Measurements from ENCODE around the gene ARL5C.

ARL5C gene

GRCh38 chr17:39150104-39150634 lies 15.8 kb downstream of the ARL5C start:
- Histone ChIP-seq H3K4me2 (ENCODE audit: low read depth, low read length, poor library complexity, severe bottlenecking) (no peak overlapping the region), H3K27ac (ENCODE audit: low read depth, low read length) (no peak overlapping the region), H3K9me2 (replicated peaks; ENCODE audit: insufficient read depth, low read length) (no peaks in the 10 kb centered on the region), H3F3A (ENCODE audit: insufficient read depth) (no peaks in the 10 kb centered on the region), H3K4me3 (ENCODE audit: insufficient read depth, low read length, poor library complexity, severe bottlenecking) (no peak overlapping the region), H4K20me1 (ENCODE audit: low read depth, low read length) (no peaks in the 10 kb centered on the region), H3K79me2 (ENCODE audit: insufficient read depth, low read length) (no peaks in the 10 kb centered on the region), H3K36me3 (ENCODE audit: low read length) (no peaks in the 10 kb centered on the region), H3K9me3 (ENCODE audit: insufficient read depth, low read length) (no peaks in the 10 kb centered on the region), H3K9ac (ENCODE audit: low read length) (no peak overlapping the region), H3K27me3 (ENCODE audit: low read length) (no peaks in the 10 kb centered on the region), H2AFZ (ENCODE audit: low read depth, low read length, severe bottlenecking) (no peak overlapping the region)
- TF ChIP-seq CTCF (IDR thresholded peaks at IDR 0.05; ENCODE audit: insufficient read depth, low read length, poor library complexity, severe bottlenecking) (no peak), EZH2phosphoT487 (conservative IDR thresholded peaks at IDR 0.05; ENCODE audit: low read length) (no peak)

GRCh38 chr17:39147221-39148185 lies 18.5 kb downstream of the ARL5C start:
- no peak overlapping the region for H3K4me2 ChIP-seq (ENCODE audit: low read depth, low read length, poor library complexity, severe bottlenecking)
- H3K36me3 ChIP-seq (ENCODE audit: low read length) = no peaks in the 10 kb centered on the region
- TF ChIP-seq CTCF (IDR thresholded peaks at IDR 0.05; ENCODE audit: insufficient read depth, low read length, poor library complexity, severe bottlenecking) (no peak), EZH2phosphoT487 (conservative IDR thresholded peaks at IDR 0.05; ENCODE audit: low read length) (no peak)
- H2AFZ ChIP-seq (ENCODE audit: low read depth, low read length, severe bottlenecking) = no peak overlapping the region
- no peaks in the 10 kb centered on the region for H4K20me1 ChIP-seq (ENCODE audit: low read depth, low read length)
- H3K27ac ChIP-seq (ENCODE audit: low read depth, low read length) = no peak overlapping the region
- H3K9me3 ChIP-seq (ENCODE audit: insufficient read depth, low read length) = no peaks in the 10 kb centered on the region
- H3K9me2 ChIP-seq (replicated peaks; ENCODE audit: insufficient read depth, low read length) = no peaks in the 10 kb centered on the region
- no peak overlapping the region for H3K4me3 ChIP-seq (ENCODE audit: insufficient read depth, low read length, poor library complexity, severe bottlenecking)
- H3K79me2 ChIP-seq (ENCODE audit: insufficient read depth, low read length) = no peaks in the 10 kb centered on the region
- H3F3A ChIP-seq (ENCODE audit: insufficient read depth) = no peaks in the 10 kb centered on the region
- no peaks in the 10 kb centered on the region for H3K27me3 ChIP-seq (ENCODE audit: low read length)
- no peak overlapping the region for H3K9ac ChIP-seq (ENCODE audit: low read length)

- Histone ChIP-seq H3K79me2 (ENCODE audit: insufficient read depth, low read length) (no peaks in the 10 kb centered on the region), H3K27ac (ENCODE audit: low read depth, low read length) (no peak overlapping the region)
- TF ChIP-seq EZH2phosphoT487 (conservative IDR thresholded peaks at IDR 0.05; ENCODE audit: low read length) (no peak), CTCF (IDR thresholded peaks at IDR 0.05; ENCODE audit: insufficient read depth, low read length, poor library complexity, severe bottlenecking) (no peak)
Measured at GRCh38 chr17:39146273-39146672, 19.7 kb downstream of the ARL5C start.

More at GRCh38 chr17:39146273-39146672, 19.7 kb downstream of the ARL5C start:
- Histone ChIP-seq H3K9ac (ENCODE audit: low read length) (no peak overlapping the region), H3F3A (ENCODE audit: insufficient read depth) (no peaks in the 10 kb centered on the region), H3K9me3 (ENCODE audit: insufficient read depth, low read length) (no peaks in the 10 kb centered on the region), H3K27me3 (ENCODE audit: low read length) (no peaks in the 10 kb centered on the region), H3K4me3 (ENCODE audit: insufficient read depth, low read length, poor library complexity, severe bottlenecking) (no peak overlapping the region), H2AFZ (ENCODE audit: low read depth, low read length, severe bottlenecking) (no peak overlapping the region), H3K4me2 (ENCODE audit: low read depth, low read length, poor library complexity, severe bottlenecking) (no peak overlapping the region), H3K36me3 (ENCODE audit: low read length) (no peaks in the 10 kb centered on the region), H4K20me1 (ENCODE audit: low read depth, low read length) (no peaks in the 10 kb centered on the region), H3K9me2 (replicated peaks; ENCODE audit: insufficient read depth, low read length) (no peaks in the 10 kb centered on the region)

Data from SU-DHL-6 (cell line).